ENCODE measurements around the gene C4BPB. TPM values are rescaled to one million over a fixed set of nuclear protein-coding genes. Genes with fewer than 3 reads are reported as not detected.

C4BPB gene
- total and polyA plus RNA-seq, 2 of the 13 experiments (the other 11 are each of a cell fraction or from before 2014, with no cell fraction given) = 155 to 266 TPM

GRCh38 chr1:207051191-207051943 is 37.3 kb upstream of the C4BPB start, which contains the start of gene YOD1:
TSS of gene YOD1 (minus strand) at chr1:207051208. CDS start at chr1:207051030, 178 bp downstream.
- FAIRE-seq (peak; percentile 70), DNase-seq (ENCODE audit: low spot score) (peak; percentile 70), ATAC-seq (peak; percentile 42)
- peaks cover 40% of the 10 kb centered on the region for H3K79me2 ChIP-seq (ENCODE audit: insufficient read depth, low read length)
- H3K4me2 ChIP-seq (ENCODE audit: low read depth, low read length) = peak within 1 kb of the TSS; percentile 98
- no TSS peak for BruUV-seq (replicated peaks)
- peak within 1 kb of the TSS; percentile 95 to 98 (median 96) for H3K4me3 ChIP-seq (replicated peaks in 1 of 3; ENCODE audit: insufficient read depth in 1 of 3, low read depth in 2 of 3, low read length in 3 of 3)
- H3K9ac ChIP-seq (ENCODE audit: insufficient read depth, low read depth, low read length) = peak within 1 kb of the TSS; percentile 94
- ChIA-PET POLR2A (interaction anchor here (2.0 kb wide), 1 partner anchor 19 kb away, joined by 6 read pairs; the partner anchor contains the start of gene C1orf116), CTCF (ENCODE audit: low intra/inter-chr PET ratio, low total read pairs) (interaction anchor here (1.4 to 3.2 kb wide), 2 partner anchors 26 to 448 kb away, joined by 3 to 14 read pairs; no protein-coding TSS in a partner anchor)
- peaks cover 48% of the 10 kb centered on the region for H3K4me1 ChIP-seq (ENCODE audit: insufficient read depth, low read length)
- H3K27me3 ChIP-seq (ENCODE audit: control insufficient read depth in 1 of 2, insufficient read depth in 2 of 2, low read length in 2 of 2) = no peaks in the 10 kb centered on the region; a peak in 1 of 5 replicates
- 1% methylated on average over 15 of the region's 15 CpGs for WGBS (ENCODE audit: low lambda C conversion rate)
- peak within 1 kb of the TSS; percentile 79 for H2AFZ ChIP-seq (ENCODE audit: low read length)
- no peaks in the 10 kb centered on the region for H3K9me3 ChIP-seq (ENCODE audit: low read length)
- H4K20me1 ChIP-seq (ENCODE audit: insufficient read depth, low read length) = no peaks in the 10 kb centered on the region; the same call in 1 of the 2 replicates
- peaks cover 0 to 10% of the 10 kb centered on the region in 2 experiments; a peak in 1 of 5 replicates for H3K36me3 ChIP-seq (replicated peaks in 1 of 2; ENCODE audit: control insufficient read depth in 1 of 2, insufficient read depth in 2 of 2, low read length in 2 of 2)
- intact Hi-C loops (cut with micrococcal nuclease; ENCODE audit: unreplicated experiment) = loop anchor here (2.0 kb wide), 2 partner anchors 19 to 47 kb away; partner anchors contain the start of gene C1orf116
- in situ Hi-C loops (cut with HindIII; ENCODE audit: extremely low pct_ligation_motif_present, low pct_unique_long_range_greater_than_20kb) = no loop called here
- peak within 1 kb of the TSS; percentile 90 for H3K27ac ChIP-seq (ENCODE audit: extremely low read length, insufficient read depth, low read length)
- TF ChIP-seq ZNF83 (CRISPR knock-in tag; IDR thresholded peaks at IDR 0.05; ENCODE audit: borderline replicate concordance) (no peak), ZFP36L1 (CRISPR knock-in tag; IDR thresholded peaks at IDR 0.05) (no peak), SIN3A (IDR thresholded peaks at IDR 0.05; ENCODE audit: borderline replicate concordance, low read depth, low read length) (0 out of 2 replicates have a peak, but pooled peaks have one; percentile 33), MAX (IDR thresholded peaks at IDR 0.05) (peak; percentile 57), PAXIP1 (CRISPR knock-in tag; conservative IDR thresholded peaks at IDR 0.05) (peak; percentile 10; the same call in 1 of the 2 replicates), ZBTB43 (CRISPR knock-in tag; conservative IDR thresholded peaks at IDR 0.05) (no peak; the same call in 1 of the 2 replicates), SKI (IDR thresholded peaks at IDR 0.05; ENCODE audit: partially characterized antibody) (peak; percentile 26), KDM1A (CRISPR knock-in tag; IDR thresholded peaks at IDR 0.05) (no peak), JUN (CRISPR knock-in tag; IDR thresholded peaks at IDR 0.05) (0 out of 2 replicates have a peak, but pooled peaks have one; percentile 15), CHD4 (IDR thresholded peaks at IDR 0.05; ENCODE audit: borderline replicate concordance, low read length) (0 out of 2 replicates have a peak, but pooled peaks have one; percentile 30), ZNF772 (CRISPR knock-in tag; IDR thresholded peaks at IDR 0.05) (no peak), ZNF558 (CRISPR knock-in tag; IDR thresholded peaks at IDR 0.05; ENCODE audit: borderline replicate concordance) (0 out of 2 replicates have a peak, but pooled peaks have one; percentile 9), TAF1 (CRISPR knock-in tag; IDR thresholded peaks at IDR 0.05) (peak; percentile 54; the same call in 1 of the 2 replicates), ZNF383 (CRISPR knock-in tag; IDR thresholded peaks at IDR 0.05; ENCODE audit: borderline replicate concordance) (0 out of 2 replicates have a peak, but pooled peaks have one; percentile 13), ZFP91 (CRISPR knock-in tag; IDR thresholded peaks at IDR 0.05; ENCODE audit: borderline replicate concordance) (peak; percentile 91; the same call in 1 of the 2 replicates)
